Activated naive CD4-positive, alpha-beta T cell treated with anti-CD3 and anti-CD28 coated beads for 36 hours (primary cell): ENCODE data around the gene TYW1B. TPM values are rescaled to one million over a fixed set of nuclear protein-coding genes. Genes with fewer than 3 reads are reported as not detected.
"Not testable (repeated sequence)": the region's sequence is repeated elsewhere in the genome, so short reads cannot be mapped to it uniquely, and the experiment has no call there.

ENCODE experiments used
- CTCF ChIA-PET: fragments of 350-600 bp; sonication (Branson Sonifier 250); formaldehyde crosslinking; loops from one replicate; lab custom pipeline; 2021; ENCODE audit warnings: antibody characterized with exemption; lab: Charles Lee
- DNase-seq: peaks from one replicate; pipeline ENCODE4 v3.0.0-alpha.2; 2020
- H3K27ac Mint-ChIP-seq: one replicate; pipeline ENCODE4 v1.8.0; 2021; ENCODE audit warnings: mild to moderate bottlenecking, mixed read lengths
- H3K27me3 Mint-ChIP-seq: one replicate; pipeline ENCODE4 v1.8.0; 2021; ENCODE audit warnings: low read depth, mixed read lengths
- H3K36me3 Mint-ChIP-seq: one replicate; pipeline ENCODE4 v1.8.0; 2021; ENCODE audit warnings: low read depth, mixed read lengths
- H3K4me1 Mint-ChIP-seq: one replicate; pipeline ENCODE4 v1.8.0; 2021; ENCODE audit warnings: low read depth, mixed read lengths
- H3K4me3 Mint-ChIP-seq: one replicate; pipeline ENCODE4 v1.8.0; 2021; ENCODE audit warnings: mild to moderate bottlenecking, moderate library complexity, mixed read lengths
- H3K9me3 Mint-ChIP-seq: one replicate; pipeline ENCODE4 v1.8.0; 2021; ENCODE audit warnings: mixed read lengths
- intact Hi-C: fragments of 100-400 bp; cut with micrococcal nuclease; formaldehyde crosslinking; loops from one replicate; pipeline ENCODE4 v1.15.1; 2023
- total RNA-seq, 2 experiments: library from RNA; stranded (reverse); gene quantifications; one replicate each; pipeline ENCODE4 v1.2.3, GENCODE V29; 2021

TYW1B gene
- total RNA-seq, 2 experiments from 2014 or later, result 2.8 to 3.3 TPM

GRCh38 chr7:72780289-72780894, 47.6 kb downstream of the TYW1B start:
- H3K4me3 Mint-ChIP-seq, H3K27me3 Mint-ChIP-seq, H3K9me3 Mint-ChIP-seq, DNase-seq, H3K4me1 Mint-ChIP-seq, H3K27ac Mint-ChIP-seq, CTCF ChIA-PET: not testable (repeated sequence)
- intact Hi-C loops, result loop anchor here (10.0 kb wide), 1 partner anchor 1026 kb away; no protein-coding TSS in a partner anchor
- peaks cover 12% of the 10 kb centered on the region for H3K36me3 Mint-ChIP-seq

- H3K4me1 Mint-ChIP-seq, intact Hi-C loops, CTCF ChIA-PET, H3K27me3 Mint-ChIP-seq, DNase-seq, H3K27ac Mint-ChIP-seq, H3K4me3 Mint-ChIP-seq: not testable (repeated sequence)
- Mint-ChIP-seq H3K36me3 (peaks cover 32% of the 10 kb centered on the region), H3K9me3 (peaks cover 10% of the 10 kb centered on the region)
These were observed 50.8 kb downstream of the TYW1B start for GRCh38 chr7:72777167-72777566.

GRCh38 chr7:72772627-72773026, 55.4 kb downstream of the TYW1B start:
- H3K4me3 Mint-ChIP-seq, DNase-seq, CTCF ChIA-PET, intact Hi-C loops, H3K27me3 Mint-ChIP-seq, H3K4me1 Mint-ChIP-seq, H3K27ac Mint-ChIP-seq: not testable (repeated sequence)
- peaks cover 38% of the 10 kb centered on the region for H3K36me3 Mint-ChIP-seq
- H3K9me3 Mint-ChIP-seq, result peaks cover 10% of the 10 kb centered on the region

- H3K36me3 Mint-ChIP-seq, result peaks cover 32% of the 10 kb centered on the region
- H3K4me1 Mint-ChIP-seq, H3K27ac Mint-ChIP-seq, DNase-seq, H3K4me3 Mint-ChIP-seq, H3K27me3 Mint-ChIP-seq, intact Hi-C loops, H3K9me3 Mint-ChIP-seq, CTCF ChIA-PET: not testable (repeated sequence)
These were observed 61.0 kb downstream of the TYW1B start for GRCh38 chr7:72766994-72767393.

- no peaks in the 10 kb centered on the region for H3K27me3 Mint-ChIP-seq
- no peak overlapping the region for H3K27ac Mint-ChIP-seq
- CTCF ChIA-PET, result no interaction called here
- H3K36me3 Mint-ChIP-seq, result peaks cover 43% of the 10 kb centered on the region
- H3K4me1 Mint-ChIP-seq, result no peaks in the 10 kb centered on the region
- no peak overlapping the region for H3K4me3 Mint-ChIP-seq
- no peak for DNase-seq
- intact Hi-C loops, result no loop called here
- H3K9me3 Mint-ChIP-seq, result peaks cover 14% of the 10 kb centered on the region
These were observed 67.4 kb downstream of the TYW1B start for GRCh38 chr7:72760602-72761001.

- no peaks in the 10 kb centered on the region for H3K4me1 Mint-ChIP-seq
- H3K36me3 Mint-ChIP-seq, result peaks cover 43% of the 10 kb centered on the region
- CTCF ChIA-PET, result no interaction called here
- intact Hi-C loops, result no loop called here
- no peak overlapping the region for H3K27ac Mint-ChIP-seq
- H3K4me3 Mint-ChIP-seq, result no peak overlapping the region
- H3K27me3 Mint-ChIP-seq, result no peaks in the 10 kb centered on the region
- DNase-seq, result no peak
- H3K9me3 Mint-ChIP-seq, result peaks cover 7% of the 10 kb centered on the region
These were observed 73.7 kb downstream of the TYW1B start for GRCh38 chr7:72754312-72754711.

- no peaks in the 10 kb centered on the region for H3K4me1 Mint-ChIP-seq
- no peak overlapping the region for H3K4me3 Mint-ChIP-seq
- peaks cover 38% of the 10 kb centered on the region for H3K36me3 Mint-ChIP-seq
- no peak overlapping the region for H3K27ac Mint-ChIP-seq
- no peak for DNase-seq
- H3K9me3 Mint-ChIP-seq, result peaks cover 3% of the 10 kb centered on the region
- H3K27me3 Mint-ChIP-seq, result no peaks in the 10 kb centered on the region
- CTCF ChIA-PET, result no interaction called here
- intact Hi-C loops, result no loop called here
These were observed 74.2 kb downstream of the TYW1B start for GRCh38 chr7:72753781-72754180.

GRCh38 chr7:72753229-72753628, 74.8 kb downstream of the TYW1B start:
- H3K4me1 Mint-ChIP-seq, intact Hi-C loops, H3K27ac Mint-ChIP-seq, CTCF ChIA-PET, H3K4me3 Mint-ChIP-seq, DNase-seq, H3K27me3 Mint-ChIP-seq, H3K9me3 Mint-ChIP-seq: not testable (repeated sequence)
- H3K36me3 Mint-ChIP-seq, result peaks cover 33% of the 10 kb centered on the region

- CTCF ChIA-PET, result no interaction called here
- no peak for DNase-seq
- no peaks in the 10 kb centered on the region for H3K4me1 Mint-ChIP-seq
- intact Hi-C loops, result no loop called here
- H3K4me3 Mint-ChIP-seq, result no peak overlapping the region
- H3K36me3 Mint-ChIP-seq, result peaks cover 30% of the 10 kb centered on the region
- H3K9me3 Mint-ChIP-seq, result no peaks in the 10 kb centered on the region
- H3K27me3 Mint-ChIP-seq, result no peaks in the 10 kb centered on the region
- H3K27ac Mint-ChIP-seq, result no peak overlapping the region
These were observed 76.0 kb downstream of the TYW1B start for GRCh38 chr7:72751978-72752377.

GRCh38 chr7:72751378-72751777, 76.6 kb downstream of the TYW1B start:
- H3K36me3 Mint-ChIP-seq, result peaks cover 28% of the 10 kb centered on the region
- intact Hi-C loops, result no loop called here
- no peaks in the 10 kb centered on the region for H3K4me1 Mint-ChIP-seq
- no peaks in the 10 kb centered on the region for H3K9me3 Mint-ChIP-seq
- no peak overlapping the region for H3K27ac Mint-ChIP-seq
- H3K27me3 Mint-ChIP-seq, result no peaks in the 10 kb centered on the region
- no peak overlapping the region for H3K4me3 Mint-ChIP-seq
- DNase-seq, result no peak
- CTCF ChIA-PET, result no interaction called here

GRCh38 chr7:72748649-72749048, 79.4 kb downstream of the TYW1B start:
- H3K36me3 Mint-ChIP-seq, result peaks cover 33% of the 10 kb centered on the region
- H3K27me3 Mint-ChIP-seq, DNase-seq, H3K9me3 Mint-ChIP-seq, intact Hi-C loops, CTCF ChIA-PET, H3K4me1 Mint-ChIP-seq, H3K27ac Mint-ChIP-seq, H3K4me3 Mint-ChIP-seq: not testable (repeated sequence)

GRCh38 chr7:72744244-72744926, 83.6 kb downstream of the TYW1B start:
- CTCF ChIA-PET, intact Hi-C loops, H3K4me3 Mint-ChIP-seq, H3K4me1 Mint-ChIP-seq, H3K27me3 Mint-ChIP-seq, DNase-seq, H3K27ac Mint-ChIP-seq: not testable (repeated sequence)
- Mint-ChIP-seq H3K9me3 (peaks cover 17% of the 10 kb centered on the region), H3K36me3 (peaks cover 44% of the 10 kb centered on the region)

GRCh38 chr7:72743801-72744200, 84.2 kb downstream of the TYW1B start:
- Mint-ChIP-seq H3K36me3 (peaks cover 44% of the 10 kb centered on the region), H3K9me3 (peaks cover 17% of the 10 kb centered on the region)
- H3K4me1 Mint-ChIP-seq, H3K27ac Mint-ChIP-seq, DNase-seq, intact Hi-C loops, H3K27me3 Mint-ChIP-seq, CTCF ChIA-PET, H3K4me3 Mint-ChIP-seq: not testable (repeated sequence)
